Gastrocnemius medialis (tissue), 4 donors: ENCODE measurements around the gene TMEM129. TPM values are rescaled to one million over a fixed set of nuclear protein-coding genes. Genes with fewer than 3 reads are reported as not detected.

Experiments
- ATAC-seq, 2 donors: fragments of 150-250 bp; one replicate each; pipeline ENCODE4 v1.9.1; 2016
- DNase-seq, 2 donors: peaks; one replicate each; pipeline ENCODE4 v3.0.0-alpha.2; 2019
- H3K27ac ChIP-seq, 4 donors: fragments of 200-600 bp; sonication (generic); 1 replicate in 1 of 4; 2 replicates in 3 of 4; pipeline ENCODE4 v1.5.1; 2016 to 2018; ENCODE audit warnings: mild to moderate bottlenecking in 2 of 4, moderate library complexity in 1 of 4
- H3K27me3 ChIP-seq, 3 donors: fragments of 200-600 bp; sonication (generic) in 2 of 3; 1 replicate in 1 of 3; 2 replicates in 2 of 3; pipeline versions ENCODE4 v1.5.1 to v1.6.0; 2016 to 2019; ENCODE audit warnings: mild to moderate bottlenecking in 1 of 3, moderate library complexity in 1 of 3
- H3K36me3 ChIP-seq, 2 donors: fragments of 200-600 bp; sonication (generic) in 1 of 2; one replicate each; pipeline ENCODE4 v1.5.1; 2017 to 2018
- H3K4me1 ChIP-seq, 2 donors: fragments of 200-600 bp; sonication (generic) in 1 of 2; one replicate each; pipeline ENCODE4 v1.5.1; 2016 to 2017; ENCODE audit warnings: mild to moderate bottlenecking in 2 of 2
- H3K4me3 ChIP-seq, 4 donors: fragments of 200-600 bp; sonication (generic) in 3 of 4; 1 replicate in 1 of 4; 2 replicates in 3 of 4; pipeline ENCODE4 v1.5.1; 2016 to 2019; ENCODE audit warnings: mild to moderate bottlenecking in 2 of 4
- H3K9me3 ChIP-seq, 3 donors: fragments of 200-600 bp; sonication (generic) in 2 of 3; 1 replicate in 1 of 3; 2 replicates in 2 of 3; pipeline ENCODE4 v1.5.1; 2016 to 2019
- POLR2A ChIP-seq, 2 donors: fragments of 450-650 bp; IDR thresholded peaks; one replicate each; pipeline ENCODE4 v1.6.1; 2017; ENCODE audit warnings: antibody characterized with exemption in 2 of 2, mild to moderate bottlenecking in 2 of 2, moderate library complexity in 2 of 2
- in situ Hi-C, 4 donors: fragments of 200-750 bp; cut with MboI; loops; one replicate each; pipeline versions ENCODE4 v1.15.0 to v1.8.0; 2017; ENCODE audit warnings: low sequenced_read_pairs in 4 of 4
- intact Hi-C: fragments of 100-400 bp; cut with DNase I; formaldehyde crosslinking; loops from one replicate; pipeline ENCODE4 v1.15.1; 2023; ENCODE audit warnings: low total_unique reads
- total RNA-seq, 4 donors: library from RNA; depleted of rRNA; stranded (reverse); fragments of >200 nt; gene quantifications; one replicate each; pipeline versions ENCODE4 v1.1.0 to v1.2.3, GENCODE V29; 2016
- TF ChIP-seq, protein P1 (sequence below), 5 experiments: fragments of 450-650 bp in 3 of 5; fragments of 200-600 bp in 2 of 5; sonication (generic) in 2 of 5; IDR thresholded peaks in 4 of 5; conservative IDR thresholded peaks in 1 of 5; 1 replicate in 4 of 5; 2 replicates in 1 of 5; pipeline ENCODE4 v1.5.1; 2016 to 2019; ENCODE audit warnings: antibody characterized with exemption in 5 of 5, mild to moderate bottlenecking in 3 of 5, moderate library complexity in 3 of 5

The TMEM129 gene
- total RNA-seq, 4 donors from 2014 or later, result 30.3 to 78.0 (median 44.2) TPM

DNA sequence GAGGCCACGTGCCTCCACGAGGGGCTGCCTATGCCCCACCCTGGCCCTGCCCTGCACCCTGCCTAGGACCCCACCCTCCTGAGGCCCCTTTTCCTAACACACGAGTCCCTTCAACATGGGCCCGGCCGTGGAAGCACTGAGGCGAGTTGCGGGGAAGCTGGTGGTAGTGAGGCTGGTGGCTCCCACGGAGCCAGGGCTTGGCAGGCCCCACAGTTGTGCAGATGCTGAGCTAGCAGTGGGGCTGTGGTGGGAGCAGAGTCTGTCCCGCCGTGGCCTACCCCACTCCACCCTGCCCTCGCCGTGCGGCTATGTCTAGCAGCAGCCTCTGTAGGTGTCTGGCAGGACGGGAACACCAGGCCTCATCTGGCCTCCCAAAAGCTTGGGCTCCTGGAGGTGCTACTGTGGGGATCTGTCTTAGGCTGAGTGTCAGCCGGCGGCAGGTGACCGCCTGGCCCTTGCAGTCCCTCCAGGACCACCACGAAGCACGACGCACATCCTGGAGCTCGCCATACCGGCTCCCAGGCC lies 19.0 kb upstream of the TMEM129 start:
- peaks cover 0 to 4% (median 0%) of the 10 kb centered on the region in 3 donors for H3K9me3 ChIP-seq
- H3K4me1 ChIP-seq, result no peaks in the 10 kb centered on the region
- H3K4me3 ChIP-seq, result no peak overlapping the region
- TF ChIP-seq, protein P1, sequence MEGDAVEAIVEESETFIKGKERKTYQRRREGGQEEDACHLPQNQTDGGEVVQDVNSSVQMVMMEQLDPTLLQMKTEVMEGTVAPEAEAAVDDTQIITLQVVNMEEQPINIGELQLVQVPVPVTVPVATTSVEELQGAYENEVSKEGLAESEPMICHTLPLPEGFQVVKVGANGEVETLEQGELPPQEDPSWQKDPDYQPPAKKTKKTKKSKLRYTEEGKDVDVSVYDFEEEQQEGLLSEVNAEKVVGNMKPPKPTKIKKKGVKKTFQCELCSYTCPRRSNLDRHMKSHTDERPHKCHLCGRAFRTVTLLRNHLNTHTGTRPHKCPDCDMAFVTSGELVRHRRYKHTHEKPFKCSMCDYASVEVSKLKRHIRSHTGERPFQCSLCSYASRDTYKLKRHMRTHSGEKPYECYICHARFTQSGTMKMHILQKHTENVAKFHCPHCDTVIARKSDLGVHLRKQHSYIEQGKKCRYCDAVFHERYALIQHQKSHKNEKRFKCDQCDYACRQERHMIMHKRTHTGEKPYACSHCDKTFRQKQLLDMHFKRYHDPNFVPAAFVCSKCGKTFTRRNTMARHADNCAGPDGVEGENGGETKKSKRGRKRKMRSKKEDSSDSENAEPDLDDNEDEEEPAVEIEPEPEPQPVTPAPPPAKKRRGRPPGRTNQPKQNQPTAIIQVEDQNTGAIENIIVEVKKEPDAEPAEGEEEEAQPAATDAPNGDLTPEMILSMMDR (IDR thresholded peaks at IDR 0.05 in 4 of 5, conservative IDR thresholded peaks at IDR 0.05 in 1 of 5), result no peak
- no peak for TF ChIP-seq POLR2A (IDR thresholded peaks at IDR 0.05)
- H3K27me3 ChIP-seq, result no peaks in the 10 kb centered on the region
- intact Hi-C loops (no loop called here), in situ Hi-C loops (loop anchor here (10.0 to 25.0 kb wide), 3 partner anchors 147 to 165 kb away; no protein-coding TSS in a partner anchor)
- H3K27ac ChIP-seq, result no peak overlapping the region
- ATAC-seq (no peak), DNase-seq (no peak)
- peaks cover 0 to 37% of the 10 kb centered on the region in 2 donors for H3K36me3 ChIP-seq

DNA sequence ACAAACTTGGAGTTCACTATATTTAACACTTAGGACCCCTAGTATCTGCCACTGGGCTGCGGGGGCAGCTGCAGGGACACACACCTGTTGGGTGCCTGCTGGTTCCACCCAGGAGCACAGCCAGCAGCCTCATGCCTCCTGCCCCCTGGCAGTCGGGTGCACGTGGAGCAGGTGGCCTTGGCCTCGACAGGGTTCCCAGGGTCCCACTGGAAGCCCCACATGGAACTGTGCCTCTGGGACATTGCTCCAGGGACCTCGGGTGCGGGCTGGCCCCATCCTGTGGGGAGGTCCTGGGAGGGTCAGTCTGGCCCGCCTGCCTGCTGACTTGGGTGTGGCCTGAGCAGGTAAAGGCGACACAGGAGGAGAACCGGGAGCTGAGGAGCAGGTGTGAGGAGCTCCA lies 18.2 kb upstream of the TMEM129 start:
- Histone ChIP-seq H3K4me3 (no peak overlapping the region), H3K9me3 (peaks cover 0 to 4% (median 0%) of the 10 kb centered on the region in 3 donors), H3K27me3 (no peaks in the 10 kb centered on the region), H3K4me1 (no peaks in the 10 kb centered on the region), H3K27ac (no peak overlapping the region), H3K36me3 (peaks cover 0 to 37% of the 10 kb centered on the region in 2 donors)
- ATAC-seq, result no peak
- in situ Hi-C loops (loop anchor here in 1 of 4 donors (25.0 kb wide), 1 partner anchor 148 kb away; no protein-coding TSS in a partner anchor), intact Hi-C loops (no loop called here)
- DNase-seq, result no peak
- TF ChIP-seq POLR2A (IDR thresholded peaks at IDR 0.05), result no peak
- TF ChIP-seq, protein P1 (IDR thresholded peaks at IDR 0.05 in 4 of 5, conservative IDR thresholded peaks at IDR 0.05 in 1 of 5), result no peak

DNA sequence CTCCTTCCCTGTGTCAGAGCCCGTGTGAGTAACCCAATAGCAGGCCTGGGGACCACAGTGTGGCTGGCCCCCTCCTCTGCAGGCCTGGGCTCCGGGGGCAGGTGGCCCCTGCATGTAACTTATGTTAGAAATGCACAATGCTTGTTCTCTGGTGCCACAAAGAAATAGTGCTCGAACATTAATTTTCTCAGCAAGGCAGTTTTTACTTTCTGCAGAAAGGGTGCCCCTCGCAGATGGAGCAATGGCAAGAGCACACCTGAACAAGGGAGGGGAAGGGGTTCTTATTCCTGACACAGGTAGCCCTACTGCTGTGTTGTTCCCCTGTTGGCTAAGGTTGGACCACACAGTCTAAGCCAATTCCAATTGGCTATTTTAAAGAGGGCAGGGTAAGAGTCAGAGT lies 17.3 kb upstream of the TMEM129 start:
- intact Hi-C loops, result no loop called here
- Histone ChIP-seq H3K27ac (no peak overlapping the region), H3K36me3 (peaks cover 0 to 37% of the 10 kb centered on the region in 2 donors), H3K27me3 (no peaks in the 10 kb centered on the region), H3K4me1 (no peaks in the 10 kb centered on the region), H3K4me3 (no peak overlapping the region), H3K9me3 (peaks cover 0 to 4% (median 0%) of the 10 kb centered on the region in 3 donors)
- TF ChIP-seq POLR2A (IDR thresholded peaks at IDR 0.05), result no peak
- TF ChIP-seq, protein P1 (IDR thresholded peaks at IDR 0.05 in 4 of 5, conservative IDR thresholded peaks at IDR 0.05 in 1 of 5), result no peak
- in situ Hi-C loops, result loop anchor here in 1 of 4 donors (25.0 kb wide), 1 partner anchor 149 kb away; no protein-coding TSS in a partner anchor
- ATAC-seq (no peak), DNase-seq (no peak)

DNA sequence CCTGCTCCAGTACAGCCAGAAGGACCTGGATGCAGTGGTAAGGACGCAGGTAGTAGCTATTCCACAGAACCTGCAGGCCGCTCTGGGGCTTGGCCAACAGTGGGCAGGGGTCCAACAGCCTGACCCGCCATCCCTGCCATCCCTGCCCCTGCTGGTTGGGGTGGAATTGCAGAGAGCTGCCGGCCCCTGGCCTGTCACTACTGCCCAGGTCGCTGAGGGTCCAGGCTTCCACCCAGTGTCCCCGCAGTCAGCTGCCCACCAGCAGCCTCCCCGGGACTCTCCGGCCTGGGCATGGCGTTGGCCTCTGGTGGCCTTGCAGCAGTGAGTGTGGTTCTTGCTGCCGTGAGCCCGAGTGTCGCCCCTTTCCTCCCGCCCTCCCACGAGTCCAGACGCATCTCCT lies 16.5 kb upstream of the TMEM129 start:
- Histone ChIP-seq H3K4me3 (no peak overlapping the region), H3K9me3 (peaks cover 0 to 4% (median 0%) of the 10 kb centered on the region in 3 donors), H3K27me3 (no peaks in the 10 kb centered on the region), H3K27ac (no peak overlapping the region), H3K4me1 (no peaks in the 10 kb centered on the region), H3K36me3 (peaks cover 0 to 37% of the 10 kb centered on the region in 2 donors)
- in situ Hi-C loops (loop anchor here in 1 of 4 donors (25.0 kb wide), 1 partner anchor 150 kb away; no protein-coding TSS in a partner anchor), intact Hi-C loops (no loop called here)
- DNase-seq, result no peak
- TF ChIP-seq, protein P1 (IDR thresholded peaks at IDR 0.05 in 4 of 5, conservative IDR thresholded peaks at IDR 0.05 in 1 of 5), result no peak
- TF ChIP-seq POLR2A (IDR thresholded peaks at IDR 0.05), result no peak
- ATAC-seq, result no peak
